CD4-positive, alpha-beta T cell treated with Interleukin-6 at 100 ng/mL for 8 hours (primary cell): ENCODE results near the gene DPYSL3.

ENCODE experiments used
- DNase-seq: peaks from one replicate; pipeline ENCODE4 v3.0.0-alpha.2; 2020; ENCODE audit warnings: mixed read lengths, low spot score

Gene DPYSL3

GRCh38 chr5:147512659-147513379, 3.0 kb upstream of the DPYSL3 start:
- no peak for DNase-seq

- DNase-seq, result no peak
These were observed 1.0 kb upstream of the DPYSL3 start for GRCh38 chr5:147510885-147511284.

- DNase-seq, result no peak
These were observed 693 bp downstream of the DPYSL3 start for GRCh38 chr5:147509041-147509709.

- no peak for DNase-seq
These were observed 1.2 kb downstream of the DPYSL3 start for GRCh38 chr5:147508711-147509040.

- no peak for DNase-seq
These were observed 2.3 kb downstream of the DPYSL3 start for GRCh38 chr5:147507480-147508126.

- no peak for DNase-seq
These were observed 5.3 kb downstream of the DPYSL3 start for GRCh38 chr5:147504535-147504934.

- DNase-seq, result no peak
These were observed 5.9 kb downstream of the DPYSL3 start for GRCh38 chr5:147504011-147504410.

- no peak for DNase-seq
These were observed 18.9 kb downstream of the DPYSL3 start for GRCh38 chr5:147490989-147491388.

GRCh38 chr5:147487031-147487750, 22.7 kb downstream of the DPYSL3 start:
- DNase-seq, result no peak

GRCh38 chr5:147485814-147486213, 24.1 kb downstream of the DPYSL3 start:
- DNase-seq, result no peak

- DNase-seq, result no peak
These were observed 24.8 kb downstream of the DPYSL3 start for GRCh38 chr5:147485046-147485445.

GRCh38 chr5:147484708-147485020, 25.2 kb downstream of the DPYSL3 start:
- no peak for DNase-seq

- DNase-seq, result no peak
These were observed 25.7 kb downstream of the DPYSL3 start for GRCh38 chr5:147483961-147484707.

- DNase-seq, result no peak
These were observed 26.6 kb downstream of the DPYSL3 start for GRCh38 chr5:147483188-147483790.

- no peak for DNase-seq
These were observed 27.1 kb downstream of the DPYSL3 start for GRCh38 chr5:147482706-147483180.

GRCh38 chr5:147481874-147482705, 27.8 kb downstream of the DPYSL3 start:
- DNase-seq, result no peak

GRCh38 chr5:147481376-147481775, 28.5 kb downstream of the DPYSL3 start:
- no peak for DNase-seq

GRCh38 chr5:147479949-147480348, 29.9 kb downstream of the DPYSL3 start:
- DNase-seq, result no peak

- no peak for DNase-seq
These were observed 30.4 kb downstream of the DPYSL3 start for GRCh38 chr5:147479444-147479843.

- DNase-seq, result no peak
These were observed 35.7 kb downstream of the DPYSL3 start for GRCh38 chr5:147474140-147474539.
